Measurements from ENCODE around the gene CHMP2A.
"Not testable (repeated sequence)": the region's sequence is repeated elsewhere in the genome, so short reads cannot be mapped to it uniquely, and the experiment has no call there.

The CHMP2A gene

DNA sequence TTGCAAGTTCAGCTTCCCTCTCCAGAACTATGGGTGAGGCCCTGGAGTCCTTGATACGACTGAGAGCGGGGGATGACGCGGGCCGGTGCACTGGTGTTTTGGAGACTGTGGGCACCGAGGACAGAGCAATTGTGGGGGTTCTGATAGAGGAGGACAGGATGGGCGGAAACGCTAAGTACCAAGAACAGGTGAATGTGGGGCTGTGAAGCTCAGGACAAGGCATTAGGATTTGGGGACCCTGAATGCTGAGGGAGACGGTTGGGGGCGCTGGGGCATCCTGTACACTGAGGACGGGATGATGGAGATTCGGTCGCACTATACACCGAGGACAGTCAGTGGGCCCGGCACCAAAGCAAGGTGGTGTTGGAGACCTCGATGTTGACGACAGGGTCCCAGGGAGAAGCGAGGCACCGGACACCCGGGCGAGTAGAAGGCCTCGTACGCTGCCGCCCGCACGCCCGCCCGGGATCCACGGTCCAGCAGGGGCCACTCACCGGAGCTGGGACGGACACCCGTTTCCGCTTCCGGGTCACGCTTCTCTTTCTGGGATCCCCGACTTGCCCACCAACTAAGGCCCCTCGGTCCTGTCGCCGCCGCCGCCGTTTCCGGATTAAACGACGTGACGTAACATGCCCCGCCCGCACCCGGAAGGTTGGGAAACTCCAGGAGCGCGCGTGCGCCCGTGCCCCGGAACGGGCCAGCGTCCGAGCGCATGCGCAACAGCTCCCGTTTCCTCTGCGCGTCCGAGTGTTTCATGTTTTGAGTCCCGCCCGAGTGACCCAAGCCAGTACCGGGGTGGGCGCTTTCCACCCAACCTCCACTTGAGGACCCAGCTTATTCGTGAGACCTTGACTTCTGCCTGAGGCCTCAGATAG, at the start of gene CHMP2A:
Gene CHMP2A (minus strand): TSS at position 612 of the 875 bp plus-strand sequence. CDS start 893 bp downstream, outside the sequence.
- Histone ChIP-seq H3K27ac (ENCODE audit: low read depth, low read length) (peak within 1 kb of the TSS; percentile 92), H3K36me3 (ENCODE audit: control insufficient read depth, insufficient read depth, low read length) (peaks cover 32% of the 10 kb centered on the region), H3K4me1 (ENCODE audit: control insufficient read depth, insufficient read depth, low read length) (peaks cover 17% of the 10 kb centered on the region), H3K4me3 (ENCODE audit: low read length) (peak within 1 kb of the TSS; percentile 89), H3K9ac (ENCODE audit: low read length) (peak within 1 kb of the TSS; percentile 89), H3K27me3 (ENCODE audit: control insufficient read depth, insufficient read depth, low read length) (no peaks in the 10 kb centered on the region)

DNA sequence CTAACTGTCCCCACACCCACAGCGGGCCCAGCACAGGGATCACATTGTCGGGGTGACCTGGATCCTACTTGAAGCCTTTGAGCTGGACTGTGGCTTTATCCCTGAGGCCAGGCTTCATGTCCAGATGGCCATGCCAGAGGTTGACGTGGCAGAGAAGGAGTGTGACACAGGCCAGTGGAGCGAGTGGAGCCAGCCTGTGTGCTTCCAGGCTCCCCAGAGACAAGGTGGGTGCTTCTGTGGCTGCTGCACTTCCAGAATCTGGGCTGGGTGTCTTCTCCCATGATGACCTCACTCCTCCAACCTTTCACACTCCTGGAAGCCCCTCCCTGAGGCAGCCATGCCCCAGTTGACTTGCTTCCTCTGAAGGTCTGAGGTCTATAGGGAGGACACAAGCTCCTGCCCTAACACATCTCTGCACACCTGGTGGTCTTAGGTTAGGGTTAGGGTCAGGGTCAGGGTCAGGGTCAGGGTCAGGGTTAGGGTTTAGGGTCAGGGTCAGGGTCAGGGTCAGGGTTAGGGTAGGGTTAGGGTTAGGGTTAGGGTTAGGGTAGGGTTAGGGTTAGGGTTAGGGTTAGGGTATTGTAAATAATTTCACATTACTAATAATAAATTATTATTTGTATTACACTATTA, 31.3 kb upstream of the CHMP2A start:
- H3K27me3 ChIP-seq (ENCODE audit: control insufficient read depth, insufficient read depth, low read length): no peaks in the 10 kb centered on the region
- H3K27ac ChIP-seq (ENCODE audit: low read depth, low read length): no peak overlapping the region
- peaks cover 4% of the 10 kb centered on the region for H3K4me1 ChIP-seq (ENCODE audit: control insufficient read depth, insufficient read depth, low read length)
- peaks cover 9% of the 10 kb centered on the region for H3K36me3 ChIP-seq (ENCODE audit: control insufficient read depth, insufficient read depth, low read length)
- no peak overlapping the region for H3K4me3 ChIP-seq (ENCODE audit: low read length)
- no peak overlapping the region for H3K9ac ChIP-seq (ENCODE audit: low read length)

DNA sequence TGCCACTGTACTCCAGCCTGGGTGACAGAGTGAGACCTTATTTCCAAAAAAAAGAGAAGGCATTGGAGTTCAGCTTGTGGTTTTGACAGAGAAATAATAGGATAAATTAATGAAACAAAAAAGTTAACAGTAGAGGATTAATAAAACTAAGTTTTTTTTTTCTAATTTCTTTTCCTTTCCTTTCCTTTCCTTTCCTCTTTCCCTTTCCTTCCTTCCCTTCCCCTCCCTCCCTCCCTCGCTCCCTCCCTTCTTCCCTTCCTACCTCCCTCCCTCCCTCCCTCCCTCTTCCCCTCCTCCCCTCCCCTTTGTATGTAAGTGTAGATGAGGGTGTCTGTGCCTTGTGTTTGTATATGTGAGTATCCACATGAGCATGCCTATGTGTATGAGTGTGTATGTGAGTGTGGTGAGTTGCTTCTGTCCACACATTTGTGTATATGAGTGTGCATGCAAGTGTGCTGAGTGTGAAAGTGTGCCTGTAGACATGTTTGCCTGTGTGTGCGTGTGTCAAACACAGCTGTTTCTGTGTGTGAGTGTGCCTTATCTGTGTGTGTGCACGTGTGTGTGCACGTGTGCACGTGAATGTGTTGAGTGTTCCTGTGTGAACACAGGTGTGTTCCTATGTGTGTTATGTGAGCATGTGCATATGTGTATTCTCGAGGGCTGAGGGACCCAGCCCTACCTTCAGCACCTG, 30.7 kb upstream of the CHMP2A start:
- Histone ChIP-seq H3K27me3 (ENCODE audit: control insufficient read depth, insufficient read depth, low read length) (no peaks in the 10 kb centered on the region), H3K36me3 (ENCODE audit: control insufficient read depth, insufficient read depth, low read length) (peaks cover 9% of the 10 kb centered on the region), H3K27ac (ENCODE audit: low read depth, low read length) (no peak overlapping the region), H3K4me3 (ENCODE audit: low read length) (no peak overlapping the region), H3K9ac (ENCODE audit: low read length) (no peak overlapping the region), H3K4me1 (ENCODE audit: control insufficient read depth, insufficient read depth, low read length) (peaks cover 9% of the 10 kb centered on the region)

GRCh38 chr19:58584498-58585441, 29.9 kb upstream of the CHMP2A start:
- no peak overlapping the region for H3K4me3 ChIP-seq (ENCODE audit: low read length)
- H3K27me3 ChIP-seq (ENCODE audit: control insufficient read depth, insufficient read depth, low read length): no peaks in the 10 kb centered on the region
- H3K9ac ChIP-seq (ENCODE audit: low read length): no peak overlapping the region
- no peak overlapping the region for H3K27ac ChIP-seq (ENCODE audit: low read depth, low read length)
- peaks cover 9% of the 10 kb centered on the region for H3K4me1 ChIP-seq (ENCODE audit: control insufficient read depth, insufficient read depth, low read length)
- H3K36me3 ChIP-seq (ENCODE audit: control insufficient read depth, insufficient read depth, low read length): peaks cover 9% of the 10 kb centered on the region

DNA sequence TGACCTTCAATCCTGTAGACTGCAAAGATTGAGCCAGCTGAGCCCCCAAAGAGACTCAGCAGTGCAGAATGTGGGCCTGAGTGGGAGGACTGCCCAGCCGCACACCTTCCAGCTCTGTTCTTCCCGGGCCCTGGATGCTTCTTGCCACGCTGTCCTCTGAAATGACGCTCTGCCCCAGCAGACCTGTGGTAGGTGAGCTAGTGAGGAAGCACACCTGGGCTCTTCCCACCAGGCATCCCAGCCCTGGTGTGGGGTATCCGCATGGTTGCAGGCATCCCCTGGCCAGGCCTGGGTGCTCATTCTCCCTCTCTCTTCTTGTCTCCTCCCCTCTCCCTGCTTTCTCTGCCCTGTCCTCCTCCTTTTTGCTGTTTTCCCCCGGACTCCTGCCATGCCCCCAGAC, 28.1 kb upstream of the CHMP2A start:
- no peaks in the 10 kb centered on the region for H3K27me3 ChIP-seq (ENCODE audit: control insufficient read depth, insufficient read depth, low read length)
- H3K36me3 ChIP-seq (ENCODE audit: control insufficient read depth, insufficient read depth, low read length): peaks cover 9% of the 10 kb centered on the region
- H3K27ac ChIP-seq (ENCODE audit: low read depth, low read length): no peak overlapping the region

GRCh38 chr19:58581227-58582141, 26.6 kb upstream of the CHMP2A start:
- H3K27ac ChIP-seq (ENCODE audit: low read depth, low read length): peak overlapping the region; percentile 81
- H3K36me3 ChIP-seq (ENCODE audit: control insufficient read depth, insufficient read depth, low read length): peaks cover 9% of the 10 kb centered on the region
- no peaks in the 10 kb centered on the region for H3K27me3 ChIP-seq (ENCODE audit: control insufficient read depth, insufficient read depth, low read length)
- H3K9ac ChIP-seq (ENCODE audit: low read length): no peak overlapping the region
- H3K4me1 ChIP-seq (ENCODE audit: control insufficient read depth, insufficient read depth, low read length): peaks cover 9% of the 10 kb centered on the region
- peak overlapping the region; percentile 2 for H3K4me3 ChIP-seq (ENCODE audit: low read length)

More for the DNA sequence above, 28.1 kb upstream of the CHMP2A start:
- Histone ChIP-seq H3K4me3 (ENCODE audit: low read length) (no peak overlapping the region), H3K4me1 (ENCODE audit: control insufficient read depth, insufficient read depth, low read length) (peaks cover 9% of the 10 kb centered on the region), H3K9ac (ENCODE audit: low read length) (no peak overlapping the region)

DNA sequence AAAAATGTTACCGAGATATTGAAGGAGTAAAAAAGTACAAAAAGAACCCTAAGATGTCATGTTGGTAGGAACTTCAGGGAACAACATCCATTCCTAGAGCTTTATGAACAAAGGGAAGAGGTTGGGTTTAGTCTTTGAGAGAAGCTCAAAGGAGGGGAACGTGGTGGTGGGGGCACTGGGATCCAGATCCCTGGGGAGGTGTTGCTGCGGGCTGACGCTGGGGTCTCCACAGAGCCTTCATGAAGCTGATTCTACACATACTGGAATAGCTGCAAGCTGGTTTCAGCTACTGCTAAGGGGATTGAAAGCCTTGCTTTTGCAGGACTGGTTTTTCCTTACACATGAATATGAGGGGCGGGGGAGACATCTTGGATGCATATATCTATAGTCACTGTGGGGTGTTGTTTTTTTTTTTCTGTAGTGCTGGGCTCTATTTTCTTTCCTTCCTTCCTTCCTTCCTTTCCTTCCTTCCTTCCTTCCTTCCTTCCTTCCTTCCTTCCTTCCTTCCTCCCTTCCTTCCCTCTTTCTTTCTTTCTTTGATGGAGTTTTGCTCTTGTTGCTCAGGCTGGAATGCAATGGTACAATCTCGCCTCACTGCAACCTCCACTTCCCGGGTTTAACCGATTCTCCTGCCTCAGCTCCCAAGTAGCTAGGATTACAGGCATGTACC, 24.7 kb upstream of the CHMP2A start:
- Histone ChIP-seq H3K9ac (ENCODE audit: low read length) (no peak overlapping the region), H3K4me3 (ENCODE audit: low read length) (no peak overlapping the region), H3K27ac (ENCODE audit: low read depth, low read length) (no peak overlapping the region), H3K36me3 (ENCODE audit: control insufficient read depth, insufficient read depth, low read length) (peaks cover 9% of the 10 kb centered on the region), H3K4me1 (ENCODE audit: control insufficient read depth, insufficient read depth, low read length) (peaks cover 13% of the 10 kb centered on the region), H3K27me3 (ENCODE audit: control insufficient read depth, insufficient read depth, low read length) (no peaks in the 10 kb centered on the region)

- Histone ChIP-seq H3K27ac (ENCODE audit: low read depth, low read length) (no peak overlapping the region), H3K4me3 (ENCODE audit: low read length) (no peak overlapping the region), H3K9ac (ENCODE audit: low read length) (no peak overlapping the region), H3K27me3 (ENCODE audit: control insufficient read depth, insufficient read depth, low read length) (no peaks in the 10 kb centered on the region), H3K36me3 (ENCODE audit: control insufficient read depth, insufficient read depth, low read length) (peaks cover 5% of the 10 kb centered on the region), H3K4me1 (ENCODE audit: control insufficient read depth, insufficient read depth, low read length) (peaks cover 19% of the 10 kb centered on the region)
Observed at GRCh38 chr19:58578012-58578925, 23.4 kb upstream of the CHMP2A start.

GRCh38 chr19:58577581-58577980, 22.7 kb upstream of the CHMP2A start:
- H3K27ac ChIP-seq (ENCODE audit: low read depth, low read length): not testable (repeated sequence)

More at GRCh38 chr19:58577581-58577980, 22.7 kb upstream of the CHMP2A start:
- not testable (repeated sequence) for H3K27me3 ChIP-seq (ENCODE audit: control insufficient read depth, insufficient read depth, low read length); H3K4me3 ChIP-seq (ENCODE audit: low read length); H3K36me3 ChIP-seq (ENCODE audit: control insufficient read depth, insufficient read depth, low read length); H3K9ac ChIP-seq (ENCODE audit: low read length)
- H3K4me1 ChIP-seq (ENCODE audit: control insufficient read depth, insufficient read depth, low read length): peaks cover 19% of the 10 kb centered on the region
